AG09309 (cell line): Measurements from ENCODE around the gene KLHL2.

Source experiments
- DNase-seq: peaks from one replicate; pipeline ENCODE4 v3.0.0-alpha.2; 2010; ENCODE audit warnings: low read depth
- H3K4me3 ChIP-seq: 2 replicates; pipeline ENCODE4 v1.5.1; 2011; ENCODE audit warnings: mild to moderate bottlenecking, low read depth, low read length, moderate library complexity; ENCODE audit not compliant: control insufficient read depth
- CTCF ChIP-seq: IDR thresholded peaks from 2 replicates; pipeline ENCODE4 v1.5.1; 2011; ENCODE audit warnings: mild to moderate bottlenecking, low read depth, low read length, inconsistent platforms; ENCODE audit not compliant: insufficient read depth, control insufficient read depth; ENCODE audit errors: missing control alignments

The KLHL2 gene

DNA sequence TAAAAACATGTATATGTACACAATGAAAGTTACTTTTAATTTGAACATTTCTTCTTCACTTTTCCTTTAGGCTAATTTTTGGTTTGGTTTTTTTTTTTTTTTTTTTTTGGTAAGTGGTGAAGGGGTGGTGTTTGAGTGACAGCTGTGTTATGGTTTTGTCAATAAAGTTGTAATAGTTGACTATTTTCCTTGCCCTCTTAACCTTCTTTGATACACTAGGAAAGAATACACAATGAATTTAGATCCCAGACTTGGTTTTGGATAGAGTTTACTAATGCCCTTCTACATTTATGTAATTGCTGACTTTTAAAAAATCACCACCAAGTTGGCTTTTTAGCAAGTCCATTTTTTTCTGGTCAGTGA lies 82.0 kb downstream of the KLHL2 start:
- H3K4me3 ChIP-seq, result no peak overlapping the region
- DNase-seq, result no peak
- no peak for TF ChIP-seq CTCF

DNA sequence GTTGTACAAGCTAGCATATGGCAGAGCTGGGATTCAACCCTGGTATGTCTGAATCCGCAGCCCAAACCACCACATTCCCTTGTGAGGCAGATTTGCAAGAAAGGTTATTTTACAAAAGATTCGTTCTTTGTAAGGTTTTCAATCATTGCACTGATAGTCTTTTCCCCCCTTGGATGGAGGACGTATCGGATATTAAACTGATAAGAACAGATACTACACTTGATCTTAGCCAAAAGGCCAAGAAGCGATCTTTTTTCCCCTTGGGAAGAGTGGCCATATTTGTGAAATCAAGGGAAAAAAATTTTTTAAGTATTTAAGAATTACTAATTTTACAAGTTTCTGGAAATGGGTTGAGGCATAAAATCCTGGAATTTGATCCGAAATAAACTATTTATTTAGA lies 85.7 kb downstream of the KLHL2 start:
- no peak for TF ChIP-seq CTCF
- no peak for DNase-seq

GRCh38 chr4:165293927-165294649 lies 86.7 kb downstream of the KLHL2 start:
- no peak overlapping the region for H3K4me3 ChIP-seq
- DNase-seq, result no peak
- TF ChIP-seq CTCF, result no peak

More for the DNA sequence above, 85.7 kb downstream of the KLHL2 start:
- H3K4me3 ChIP-seq, result no peak overlapping the region

DNA sequence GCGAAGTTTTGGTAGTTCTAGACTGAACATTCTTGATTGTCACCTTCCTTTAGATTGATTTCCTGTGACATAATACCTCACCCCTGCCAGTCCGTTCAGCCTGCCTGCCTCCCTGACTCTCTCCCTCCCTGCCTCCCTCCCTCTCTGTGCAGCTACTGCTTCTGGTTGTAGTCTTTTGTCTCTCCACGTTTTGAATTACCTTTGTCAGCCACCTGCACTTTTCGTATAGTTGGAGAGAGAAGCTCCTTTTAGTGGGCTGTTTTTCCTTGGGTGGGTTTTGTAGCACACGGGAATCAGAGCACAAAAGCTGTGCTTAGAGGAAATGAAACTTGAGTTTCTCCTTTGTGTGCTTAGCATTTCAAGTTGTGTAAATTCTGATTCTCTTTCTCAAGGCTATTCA lies 87.5 kb downstream of the KLHL2 start:
- DNase-seq, result no peak
- no peak overlapping the region for H3K4me3 ChIP-seq
- TF ChIP-seq CTCF, result no peak

DNA sequence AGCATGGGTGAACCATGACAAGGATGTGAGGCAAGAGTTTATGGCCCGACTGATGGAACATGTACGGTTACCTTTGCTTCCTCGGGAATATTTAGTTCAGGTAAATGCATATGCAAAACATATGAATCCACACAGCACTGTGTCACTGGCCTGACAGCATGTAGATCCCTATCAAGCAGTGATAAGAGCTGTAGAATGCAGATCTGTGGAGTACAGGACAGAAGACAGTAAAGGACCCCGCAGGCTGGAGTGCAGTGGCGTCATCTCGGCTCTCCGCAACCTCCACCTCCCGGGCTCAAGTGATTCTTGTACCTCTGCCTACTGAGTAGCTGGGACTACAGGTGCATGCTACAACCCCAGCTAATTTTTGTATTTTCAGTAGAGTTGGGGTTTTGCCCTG lies 90.3 kb downstream of the KLHL2 start:
- no peak for TF ChIP-seq CTCF
- no peak for DNase-seq

DNA sequence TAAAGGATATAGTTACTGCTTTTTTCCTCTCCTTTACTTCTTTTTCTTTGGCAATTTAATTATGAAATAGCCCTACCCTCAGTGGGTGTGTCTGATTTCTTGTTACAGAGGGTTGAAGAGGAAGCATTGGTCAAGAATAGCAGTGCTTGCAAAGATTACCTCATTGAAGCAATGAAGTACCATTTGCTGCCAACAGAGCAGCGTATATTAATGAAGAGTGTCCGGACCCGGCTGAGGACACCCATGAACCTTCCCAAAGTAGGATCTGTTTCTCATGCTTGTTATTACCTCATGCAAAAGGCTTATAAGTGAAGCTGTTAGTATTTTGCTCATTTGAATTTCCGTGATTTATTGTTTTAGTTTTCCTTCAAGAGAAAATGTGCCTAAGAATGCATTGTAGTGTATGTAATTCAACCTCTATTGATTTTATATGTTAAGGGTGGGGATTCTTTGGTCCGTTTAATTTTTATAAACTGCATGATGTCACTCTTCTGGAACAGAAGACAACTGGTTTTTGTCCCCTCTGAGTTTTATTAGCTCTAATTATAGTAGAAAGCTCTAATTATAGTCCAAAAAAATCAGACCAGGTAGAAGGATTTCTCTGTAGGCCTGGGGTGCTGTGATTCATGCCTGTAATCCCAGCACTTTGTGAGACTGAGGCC lies 92.2 kb downstream of the KLHL2 start:
- no peak for DNase-seq
- no peak for TF ChIP-seq CTCF
- no peak overlapping the region for H3K4me3 ChIP-seq

More for the DNA sequence above, 90.3 kb downstream of the KLHL2 start:
- H3K4me3 ChIP-seq, result no peak overlapping the region
